GM12874 (cell line): Measurements from ENCODE around the gene NRN1L.

Experiments
- TF ChIP-seq, protein P1 (sequence below): IDR thresholded peaks from 2 replicates; pipeline ENCODE4 v1.5.1; 2011; ENCODE audit warnings: low read depth, mild to moderate bottlenecking, control low read depth, low read length, moderate library complexity; ENCODE audit not compliant: insufficient read depth

The NRN1L gene

DNA sequence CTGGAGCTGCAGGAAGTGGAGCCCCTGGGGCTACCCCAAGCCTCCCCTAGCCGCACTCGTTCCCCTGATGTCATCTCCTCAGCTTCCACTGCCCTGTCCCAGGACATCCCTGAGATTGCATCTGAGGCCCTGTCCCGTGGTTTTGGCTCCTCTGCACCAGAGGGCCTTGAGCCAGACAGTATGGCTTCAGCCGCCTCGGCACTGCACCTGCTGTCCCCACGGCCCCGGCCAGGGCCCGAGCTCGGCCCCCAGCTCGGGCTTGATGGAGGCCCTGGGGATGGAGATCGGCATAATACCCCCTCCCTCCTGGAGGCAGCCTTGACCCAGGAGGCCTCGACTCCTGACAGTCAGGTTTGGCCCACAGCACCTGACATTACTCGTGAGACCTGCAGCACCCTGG lies 4.1 kb upstream of the NRN1L start:
- TF ChIP-seq, protein P1, sequence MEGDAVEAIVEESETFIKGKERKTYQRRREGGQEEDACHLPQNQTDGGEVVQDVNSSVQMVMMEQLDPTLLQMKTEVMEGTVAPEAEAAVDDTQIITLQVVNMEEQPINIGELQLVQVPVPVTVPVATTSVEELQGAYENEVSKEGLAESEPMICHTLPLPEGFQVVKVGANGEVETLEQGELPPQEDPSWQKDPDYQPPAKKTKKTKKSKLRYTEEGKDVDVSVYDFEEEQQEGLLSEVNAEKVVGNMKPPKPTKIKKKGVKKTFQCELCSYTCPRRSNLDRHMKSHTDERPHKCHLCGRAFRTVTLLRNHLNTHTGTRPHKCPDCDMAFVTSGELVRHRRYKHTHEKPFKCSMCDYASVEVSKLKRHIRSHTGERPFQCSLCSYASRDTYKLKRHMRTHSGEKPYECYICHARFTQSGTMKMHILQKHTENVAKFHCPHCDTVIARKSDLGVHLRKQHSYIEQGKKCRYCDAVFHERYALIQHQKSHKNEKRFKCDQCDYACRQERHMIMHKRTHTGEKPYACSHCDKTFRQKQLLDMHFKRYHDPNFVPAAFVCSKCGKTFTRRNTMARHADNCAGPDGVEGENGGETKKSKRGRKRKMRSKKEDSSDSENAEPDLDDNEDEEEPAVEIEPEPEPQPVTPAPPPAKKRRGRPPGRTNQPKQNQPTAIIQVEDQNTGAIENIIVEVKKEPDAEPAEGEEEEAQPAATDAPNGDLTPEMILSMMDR = no peak

DNA sequence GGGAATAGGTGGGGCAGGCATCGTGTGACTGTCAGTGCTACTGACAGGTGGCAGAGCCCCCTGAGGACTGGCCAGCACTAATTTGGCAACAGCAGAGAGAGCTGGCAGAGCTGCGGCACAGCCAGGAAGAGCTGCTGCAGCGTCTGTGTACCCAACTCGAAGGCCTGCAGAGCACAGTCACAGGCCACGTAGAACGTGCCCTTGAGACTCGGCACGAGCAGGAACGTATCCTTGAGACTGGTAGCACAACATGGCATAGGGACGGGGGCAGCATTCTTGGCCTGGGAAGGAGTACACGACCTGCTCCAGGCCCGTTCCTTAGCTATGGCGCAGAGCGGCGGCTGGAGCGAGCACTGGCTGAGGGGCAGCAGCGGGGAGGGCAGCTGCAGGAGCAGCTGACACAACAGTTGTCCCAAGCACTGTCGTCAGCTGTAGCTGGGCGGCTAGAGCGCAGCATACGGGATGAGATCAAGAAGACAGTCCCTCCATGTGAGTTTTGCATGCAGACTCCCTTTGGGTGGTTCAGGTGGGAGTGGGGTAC lies 3.0 kb upstream of the NRN1L start:
- TF ChIP-seq, protein P1 = no peak

DNA sequence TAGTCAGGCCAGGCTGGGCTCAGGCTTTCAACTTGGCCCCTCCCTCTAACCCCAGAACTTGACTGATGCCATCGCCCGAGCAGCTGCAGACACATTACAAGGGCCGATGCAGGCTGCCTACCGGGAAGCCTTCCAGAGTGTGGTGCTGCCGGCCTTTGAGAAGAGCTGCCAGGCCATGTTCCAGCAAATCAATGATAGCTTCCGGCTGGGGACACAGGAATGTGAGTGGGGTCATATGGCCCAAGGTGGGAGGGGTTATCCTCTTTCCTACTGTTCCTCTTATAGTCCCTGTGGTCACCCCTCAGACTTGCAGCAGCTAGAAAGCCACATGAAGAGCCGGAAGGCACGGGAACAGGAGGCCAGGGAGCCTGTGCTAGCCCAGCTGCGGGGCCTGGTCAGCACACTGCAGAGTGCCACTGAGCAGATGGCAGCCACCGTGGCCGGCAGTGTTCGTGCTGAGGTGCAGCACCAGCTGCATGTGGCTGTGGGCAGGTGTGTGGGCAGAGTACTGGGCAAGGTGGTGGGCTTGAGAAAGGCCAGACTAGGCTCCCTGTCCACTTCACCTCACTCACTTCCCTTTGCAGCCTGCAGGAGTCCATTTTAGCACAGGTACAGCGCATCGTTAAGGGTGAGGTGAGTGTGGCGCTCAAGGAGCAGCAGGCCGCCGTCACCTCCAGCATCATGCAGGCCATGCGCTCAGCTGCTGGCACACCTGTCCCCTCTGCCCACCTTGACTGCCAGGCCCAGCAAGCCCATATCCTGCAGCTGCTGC lies 2.1 kb upstream of the NRN1L start:
- TF ChIP-seq, protein P1 = no peak

DNA sequence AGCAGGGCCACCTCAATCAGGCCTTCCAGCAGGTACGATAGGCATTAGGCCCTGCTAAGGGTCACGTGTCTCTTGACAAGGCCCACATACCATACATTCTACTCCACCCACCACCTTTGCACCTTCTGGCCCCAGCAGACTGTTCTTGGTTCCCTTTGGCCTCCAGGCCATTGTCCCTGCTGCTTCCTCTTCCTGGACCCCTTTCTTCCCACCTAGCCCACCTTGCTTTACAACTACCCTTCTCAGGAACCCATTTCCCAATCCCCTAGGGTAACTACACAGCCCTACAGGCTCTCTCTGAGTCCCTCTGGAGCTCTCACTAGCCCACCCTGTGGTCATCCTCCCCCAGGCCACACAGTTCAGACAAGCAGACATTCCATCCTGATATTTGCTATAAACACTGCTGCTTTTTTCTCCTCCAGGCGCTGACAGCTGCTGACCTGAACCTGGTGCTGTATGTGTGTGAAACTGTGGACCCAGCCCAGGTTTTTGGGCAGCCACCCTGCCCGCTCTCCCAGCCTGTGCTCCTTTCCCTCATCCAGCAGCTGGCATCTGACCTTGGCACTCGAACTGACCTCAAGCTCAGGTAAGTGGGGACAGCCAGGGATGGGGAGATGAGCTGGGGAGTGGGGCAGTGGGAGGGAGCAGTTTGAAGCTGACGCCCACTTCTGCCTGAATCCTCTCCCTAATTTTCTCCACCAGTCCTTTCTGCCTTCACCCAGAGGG lies 1.4 kb upstream of the NRN1L start:
- TF ChIP-seq, protein P1 = no peak

DNA sequence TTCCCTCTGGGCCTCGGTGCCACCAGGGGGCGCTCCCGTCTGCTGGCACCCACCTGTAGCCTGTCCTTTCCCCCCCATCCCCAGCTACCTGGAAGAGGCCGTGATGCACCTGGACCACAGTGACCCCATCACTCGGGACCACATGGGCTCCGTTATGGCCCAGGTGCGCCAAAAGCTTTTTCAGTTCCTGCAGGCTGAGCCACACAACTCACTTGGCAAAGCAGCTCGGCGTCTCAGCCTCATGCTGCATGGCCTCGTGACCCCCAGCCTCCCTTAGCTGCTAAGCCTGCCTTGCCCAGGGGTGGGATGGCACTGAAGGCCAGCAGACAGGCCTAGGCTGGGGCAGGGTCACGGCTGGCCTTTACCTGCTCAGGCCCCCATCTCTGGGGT lies 818 bp upstream of the NRN1L start:
- TF ChIP-seq, protein P1 = peak; percentile 88

DNA sequence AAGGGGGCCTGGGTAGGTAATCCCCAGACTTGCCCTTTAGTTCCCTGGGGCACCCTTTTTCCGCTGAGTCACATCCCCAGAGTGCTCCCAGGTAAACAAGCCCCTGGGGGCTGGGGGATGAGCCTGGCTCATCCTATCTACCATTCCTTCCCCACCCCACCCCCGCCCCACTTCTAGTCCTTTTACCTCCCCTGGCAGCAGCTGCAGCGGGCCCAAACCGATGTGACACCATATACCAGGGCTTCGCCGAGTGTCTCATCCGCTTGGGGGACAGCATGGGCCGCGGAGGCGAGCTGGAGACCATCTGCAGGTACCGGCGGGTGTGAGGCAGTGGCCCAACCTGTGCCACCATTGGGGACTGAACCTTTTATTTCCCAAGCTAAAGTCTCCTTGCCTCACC lies 860 bp downstream of the NRN1L start:
- TF ChIP-seq, protein P1 = no peak

DNA sequence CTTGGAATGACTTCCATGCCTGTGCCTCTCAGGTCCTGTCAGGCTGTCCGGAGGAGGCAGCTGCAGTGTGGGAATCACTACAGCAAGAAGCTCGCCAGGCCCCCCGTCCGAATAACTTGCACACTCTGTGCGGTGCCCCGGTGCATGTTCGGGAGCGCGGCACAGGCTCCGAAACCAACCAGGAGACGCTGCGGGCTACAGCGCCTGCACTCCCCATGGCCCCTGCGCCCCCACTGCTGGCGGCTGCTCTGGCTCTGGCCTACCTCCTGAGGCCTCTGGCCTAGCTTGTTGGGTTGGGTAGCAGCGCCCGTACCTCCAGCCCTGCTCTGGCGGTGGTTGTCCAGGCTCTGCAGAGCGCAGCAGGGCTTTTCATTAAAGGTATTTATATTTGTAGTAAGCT lies 1.3 kb downstream of the NRN1L start:
- TF ChIP-seq, protein P1 = no peak
